RPMI7951 (cell line): ENCODE results near the gene NT5C1B. TPM values are rescaled to one million over a fixed set of nuclear protein-coding genes. Genes with fewer than 3 reads are reported as not detected.
"Not testable (repeated sequence)": the region's sequence is repeated elsewhere in the genome, so short reads cannot be mapped to it uniquely, and the experiment has no call there.

ENCODE experiments used
- DNase-seq: peaks from one replicate; pipeline ENCODE4 v3.0.0-alpha.2; 2012; ENCODE audit warnings: low read depth
- total RNA-seq: library from RNA; depleted of rRNA; stranded (reverse); fragments of >200 nt; shearing (Covaris generic); gene quantifications from 2 replicates; pipeline ENCODE4 v1.2.3, GENCODE V29; 2014; rRNA removed

NT5C1B gene
- not detected in 2 replicates for total RNA-seq

DNA sequence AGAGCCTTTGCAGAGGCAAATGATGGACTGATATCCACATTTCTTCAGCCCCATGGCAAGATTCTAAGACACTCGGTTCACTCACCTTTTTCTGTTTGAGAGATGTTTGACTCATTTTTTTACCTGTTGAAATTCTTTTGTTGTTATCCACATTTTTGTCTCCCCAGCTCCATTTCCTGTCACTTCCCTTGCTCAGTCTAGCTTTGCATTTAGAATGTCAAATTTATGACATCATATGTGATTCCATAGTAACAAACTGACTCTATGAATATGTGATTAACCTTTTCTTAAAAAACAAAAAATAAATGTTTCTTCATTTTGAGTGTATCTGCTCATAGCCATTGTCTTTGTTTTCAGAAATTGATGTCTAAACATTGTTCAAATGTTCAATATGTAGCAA lies at the start of gene NT5C1B:
Gene NT5C1B (minus strand): TSS at position 216 of the 400 bp plus-strand sequence. CDS start 101 bp downstream, at position 115.
- DNase-seq, result no peak

DNA sequence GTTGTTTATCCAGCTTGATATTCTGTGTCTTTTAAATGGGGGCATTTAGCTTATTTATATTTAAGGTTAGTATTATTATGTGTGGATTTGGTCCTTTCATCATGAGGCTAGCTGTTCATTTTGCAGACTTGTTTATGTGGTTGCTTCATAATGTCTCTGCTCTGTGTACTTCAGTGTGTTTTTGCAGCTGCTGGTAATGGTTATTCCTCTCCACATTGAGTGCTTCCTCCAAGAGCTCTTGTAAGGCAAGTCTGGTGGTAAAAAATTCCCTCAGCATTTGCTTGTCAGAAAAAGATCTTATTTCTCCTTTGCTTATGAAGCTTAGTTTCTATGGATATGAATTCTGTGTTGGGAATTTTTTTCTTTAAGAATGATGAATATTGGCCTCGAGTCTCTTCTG lies 47.8 kb upstream of the NT5C1B start:
- DNase-seq, result no peak

DNA sequence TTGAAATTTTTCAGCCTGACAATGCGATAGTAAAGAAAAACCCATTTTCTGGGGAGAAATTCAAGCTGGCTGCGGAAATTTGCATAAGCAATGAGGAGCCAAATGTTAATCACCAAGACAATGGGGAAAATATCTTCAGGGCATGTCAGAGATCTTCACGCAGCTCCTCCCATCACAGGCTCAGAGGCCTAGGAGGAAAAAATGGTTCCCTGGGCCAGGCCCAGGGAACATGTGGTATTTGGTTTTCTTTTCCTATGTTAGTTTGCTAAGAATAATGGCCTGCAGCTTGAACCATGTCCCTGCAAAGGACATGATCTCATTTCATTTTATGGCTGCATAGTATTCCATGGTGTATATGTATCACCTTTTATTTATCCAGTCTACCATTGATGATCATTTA lies 43.3 kb upstream of the NT5C1B start:
- not testable (repeated sequence) for DNase-seq

DNA sequence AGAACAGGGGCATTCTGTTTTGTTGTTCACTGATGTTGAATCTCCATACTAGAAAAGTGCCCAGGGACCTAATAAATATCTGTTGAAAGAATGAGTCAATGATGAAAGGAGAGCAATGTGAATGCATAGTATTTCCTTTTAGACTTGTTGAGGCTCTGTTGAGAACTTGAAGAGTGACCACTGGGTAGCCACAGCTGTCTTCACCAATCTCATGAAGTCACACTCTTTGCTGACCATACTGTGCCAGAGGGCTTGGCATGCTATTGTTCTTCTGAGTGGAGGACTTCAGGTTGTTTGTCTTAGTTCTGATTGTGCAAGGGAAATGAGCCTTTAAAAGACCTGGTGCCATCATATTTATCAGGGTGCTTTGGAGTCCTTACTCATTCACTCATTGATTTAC lies 41.6 kb upstream of the NT5C1B start:
- DNase-seq, result no peak

DNA sequence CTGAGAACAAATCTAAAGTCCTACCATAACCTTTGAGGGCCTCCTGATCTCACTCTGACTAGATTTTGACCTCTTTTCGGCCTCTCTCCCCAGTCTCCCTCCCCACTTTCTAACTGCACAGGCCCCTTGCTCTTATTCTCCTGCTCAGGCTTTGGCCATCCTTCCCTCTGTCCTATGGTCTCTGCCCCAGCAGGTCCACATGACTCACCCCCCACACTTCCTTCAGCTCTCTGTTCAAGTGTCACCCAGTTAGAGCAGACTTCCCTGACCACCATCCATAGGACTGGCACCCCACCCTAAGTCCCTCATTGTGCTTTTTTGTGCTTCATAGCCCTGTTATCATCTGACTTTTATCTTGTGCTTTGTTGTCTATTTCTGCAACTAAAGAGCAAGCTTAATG lies 41.2 kb upstream of the NT5C1B start:
- DNase-seq, result no peak

DNA sequence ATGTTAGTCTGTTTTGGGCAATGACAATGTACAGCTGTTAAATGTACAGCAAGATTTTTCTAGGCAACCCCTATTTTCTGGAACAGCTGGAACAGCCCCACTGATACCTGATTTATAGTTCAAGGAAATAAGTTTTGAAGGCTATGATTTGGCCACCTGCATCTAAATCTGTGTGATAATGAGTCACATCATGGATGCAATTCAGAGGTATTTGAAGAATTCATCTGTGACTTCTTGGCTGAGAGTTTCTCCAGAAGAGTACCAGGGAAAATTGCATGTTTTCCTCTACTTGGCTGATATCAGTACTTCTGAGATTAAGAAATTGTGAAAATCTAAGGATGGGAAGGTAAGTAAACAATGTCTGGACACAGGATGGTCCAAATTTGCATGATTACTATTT lies 40.7 kb upstream of the NT5C1B start:
- peak; percentile 27 for DNase-seq

DNA sequence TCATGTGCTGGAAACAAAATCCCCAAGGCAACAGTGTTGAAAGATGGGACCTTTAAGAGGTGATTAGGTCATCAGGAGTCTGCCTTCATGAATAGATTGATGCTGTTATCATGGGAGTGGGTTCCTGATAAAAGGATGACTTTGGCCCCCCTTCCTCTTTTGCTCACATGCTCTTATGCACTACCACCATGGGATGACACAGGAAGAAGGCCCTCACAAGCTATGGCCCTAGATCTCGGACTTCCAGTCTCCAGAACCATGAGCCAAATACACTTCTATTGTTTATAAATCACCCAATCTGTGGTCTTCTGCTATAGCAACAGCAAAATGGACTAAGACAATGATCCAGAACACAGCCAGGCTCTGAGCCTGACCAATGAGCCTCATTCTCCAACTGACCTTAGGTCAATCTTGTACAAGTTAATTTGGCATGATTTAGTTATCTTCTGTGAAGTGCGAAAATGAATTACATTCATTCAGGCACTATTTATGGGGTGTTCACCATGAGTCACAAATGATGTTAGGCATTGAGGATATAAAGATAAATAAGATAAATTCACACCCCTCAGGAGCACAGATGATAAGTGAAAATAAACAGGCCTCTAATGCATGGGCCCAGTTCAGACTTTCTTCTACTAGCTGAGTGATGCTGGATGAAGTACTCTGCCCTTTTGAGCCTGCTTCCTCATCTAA lies 37.7 kb upstream of the NT5C1B start:
- no peak for DNase-seq

DNA sequence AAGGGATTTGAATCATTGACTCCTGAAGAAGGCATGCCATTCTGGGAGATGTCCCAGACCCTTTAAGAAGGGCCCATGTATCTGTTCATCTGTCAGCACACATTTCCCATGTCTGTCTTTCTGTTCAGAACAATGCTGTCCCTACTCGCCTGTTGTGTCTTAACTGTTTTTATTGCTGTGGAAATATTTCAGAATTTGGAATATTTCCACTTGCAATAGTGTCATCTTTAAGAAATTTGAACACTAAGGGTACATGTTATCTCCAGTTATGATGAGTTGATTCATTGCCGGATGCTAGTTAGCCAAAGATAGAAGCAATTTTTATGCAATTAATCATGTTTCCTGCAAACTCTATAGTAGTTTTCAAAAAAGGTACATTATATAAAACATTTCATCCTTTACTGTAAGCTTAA lies 36.9 kb upstream of the NT5C1B start:
- DNase-seq, result peak; percentile 50

DNA sequence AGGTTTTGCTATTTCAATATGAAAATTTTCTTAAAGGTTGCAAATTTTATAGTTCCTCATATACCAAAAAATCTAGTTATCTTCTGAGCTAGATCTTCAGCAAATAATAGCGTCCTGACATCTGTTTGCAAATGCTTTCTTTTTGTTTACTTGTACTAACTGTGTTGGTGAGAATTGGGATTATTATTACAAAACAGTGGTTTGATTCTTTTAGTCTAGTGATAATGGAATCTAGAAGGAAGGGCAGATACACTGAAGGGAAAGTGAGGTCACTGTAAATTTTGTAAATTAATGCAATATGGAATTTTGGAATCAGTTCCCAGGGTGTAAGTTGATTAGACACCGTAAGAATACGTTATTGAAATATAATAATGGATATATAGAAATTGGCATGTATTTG lies 36.2 kb upstream of the NT5C1B start:
- no peak for DNase-seq

DNA sequence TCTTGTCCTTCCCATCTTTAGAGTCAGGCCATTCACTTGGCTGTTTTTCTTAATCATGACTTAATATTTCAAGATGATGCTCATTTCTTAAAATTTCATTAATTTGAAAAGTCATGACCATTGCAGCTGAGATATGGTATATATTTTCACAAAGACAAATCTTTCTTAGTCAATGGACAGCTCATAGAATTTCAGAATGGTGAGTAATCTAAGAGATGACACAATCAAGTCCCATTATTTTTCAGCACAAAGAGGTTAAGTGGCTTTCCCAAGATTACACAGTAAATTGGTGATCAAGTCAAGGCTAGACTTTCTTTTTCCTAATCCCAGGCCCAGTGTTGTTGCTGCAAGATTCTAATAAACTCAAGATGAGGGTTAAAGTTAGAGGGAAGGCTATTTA lies 34.4 kb upstream of the NT5C1B start:
- DNase-seq, result peak; percentile 53

DNA sequence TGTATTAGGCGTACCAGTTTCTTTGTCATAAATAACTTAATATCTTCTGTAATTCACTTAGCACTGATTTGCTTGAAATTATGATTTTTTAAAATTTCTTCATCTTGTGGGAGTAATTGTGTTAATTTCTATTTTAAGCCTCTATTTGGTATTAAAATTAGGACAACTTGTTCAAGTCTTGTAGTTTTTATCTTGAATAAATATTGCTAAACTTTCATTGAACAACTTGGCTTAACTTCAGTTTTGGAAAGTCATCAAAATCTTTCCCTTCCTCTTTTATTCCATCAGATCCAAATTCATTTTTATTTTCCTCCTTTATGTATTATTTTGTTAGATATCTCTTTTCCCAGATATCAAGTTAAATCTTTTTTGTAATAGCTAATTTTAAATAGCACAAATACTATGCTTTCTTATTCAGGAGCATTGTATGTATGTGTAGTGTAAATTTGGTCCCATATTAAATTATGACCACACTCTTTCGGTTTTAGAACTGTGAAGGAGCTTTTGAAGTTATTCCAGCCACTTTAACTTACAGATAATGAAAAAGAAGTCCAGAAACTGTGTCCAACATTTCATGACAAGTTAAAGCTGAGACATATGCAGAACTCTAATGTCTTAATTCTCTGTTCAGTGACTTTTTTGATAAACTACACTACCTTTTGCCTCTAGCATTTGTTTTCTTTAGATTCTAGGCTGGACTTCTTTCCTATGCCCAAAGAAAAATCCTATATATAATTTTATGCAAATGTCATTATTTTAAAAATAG lies 31.7 kb upstream of the NT5C1B start:
- DNase-seq, result no peak

DNA sequence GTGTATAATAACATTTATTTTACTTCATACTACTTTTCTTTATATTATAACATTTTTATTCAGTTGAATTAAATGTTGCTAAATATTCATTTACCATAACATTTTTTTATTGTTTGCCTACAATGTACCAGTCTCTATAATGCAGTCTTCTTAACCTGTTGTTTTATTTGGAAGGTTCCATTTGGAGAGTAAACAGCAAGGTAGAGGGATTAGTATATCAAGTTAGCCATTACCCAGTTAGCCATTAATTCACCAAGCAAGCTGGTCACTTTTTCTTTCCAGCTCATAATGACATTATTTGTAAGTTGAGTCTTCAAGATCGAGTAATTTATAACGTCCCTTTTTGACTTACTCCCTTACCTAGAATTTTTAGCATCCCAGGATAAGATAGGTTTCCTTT lies 29.7 kb upstream of the NT5C1B start:
- DNase-seq, result no peak

DNA sequence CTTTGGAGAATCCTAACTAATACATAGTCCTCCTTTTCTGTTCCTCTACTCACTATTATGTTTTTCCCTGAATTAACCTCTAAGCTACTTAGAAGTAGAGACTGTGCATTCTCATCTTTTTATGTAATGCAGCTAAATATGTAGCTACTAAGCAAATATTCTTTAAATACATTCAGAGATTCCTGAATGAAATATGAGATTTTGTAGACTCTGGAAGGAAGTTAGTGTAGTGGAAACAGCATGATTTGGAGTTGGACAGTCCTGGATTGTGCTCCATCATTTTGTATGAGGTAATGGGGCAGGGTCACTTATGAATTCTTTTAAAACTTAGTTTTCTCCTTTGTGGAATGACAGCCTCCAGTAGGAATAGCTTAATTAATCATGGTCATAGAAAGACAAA lies 24.7 kb upstream of the NT5C1B start:
- no peak for DNase-seq

DNA sequence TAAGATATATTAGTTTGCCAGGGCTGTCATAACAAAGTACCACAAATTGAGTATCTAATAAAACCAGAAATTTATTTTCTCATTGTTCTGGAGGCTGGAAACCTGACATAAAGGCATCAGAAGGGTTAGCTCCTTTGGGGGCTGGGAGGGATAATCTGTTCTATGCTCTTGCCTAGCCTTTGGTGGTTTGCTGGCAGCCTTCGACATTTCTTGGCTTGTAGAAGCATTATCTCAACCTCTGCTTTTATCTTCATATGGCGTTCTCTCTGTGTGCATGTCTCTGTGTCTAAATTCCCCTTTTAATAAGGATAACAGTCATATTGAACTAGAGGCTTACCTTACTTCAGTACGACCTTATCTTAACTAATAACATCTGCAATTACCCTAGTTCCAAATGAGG lies 22.8 kb upstream of the NT5C1B start:
- no peak for DNase-seq

DNA sequence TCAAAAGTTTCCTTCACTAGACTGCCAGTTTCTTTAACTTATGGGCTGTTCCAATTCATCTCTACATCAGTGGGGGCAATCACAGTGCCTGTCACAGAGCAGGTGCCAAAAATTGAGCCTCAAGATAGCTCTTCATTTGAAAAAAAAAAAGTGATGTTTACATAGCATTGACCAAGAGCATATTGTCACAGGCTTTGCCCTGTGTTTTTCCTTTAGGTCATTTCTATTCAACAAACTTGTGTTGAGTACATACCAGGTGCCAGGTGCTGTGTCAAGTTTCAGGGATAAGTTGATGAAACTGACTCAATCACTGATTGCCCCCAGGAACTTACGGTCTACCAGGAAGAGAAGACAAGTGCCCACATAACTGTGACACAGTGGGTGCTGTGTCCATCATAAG lies 22.2 kb upstream of the NT5C1B start:
- no peak for DNase-seq

DNA sequence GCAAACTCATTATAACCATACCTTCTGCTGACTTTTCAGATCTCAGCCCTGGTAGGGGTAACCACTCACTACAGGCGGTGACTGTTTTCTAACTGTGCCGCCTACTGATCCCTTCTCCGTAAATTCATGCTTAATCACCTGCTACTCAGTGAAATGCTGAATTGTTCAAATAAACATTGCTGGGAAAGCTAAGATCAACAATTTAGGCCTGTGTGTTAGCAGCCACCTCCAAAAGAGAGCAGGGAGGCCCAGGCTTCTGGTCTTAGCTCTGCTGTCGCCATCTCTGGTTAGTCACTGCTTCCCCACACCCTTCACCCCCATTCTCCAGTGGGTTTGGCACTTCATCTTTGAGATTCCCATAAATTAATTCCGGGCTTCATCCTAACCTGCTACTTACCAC lies 21.8 kb upstream of the NT5C1B start:
- no peak for DNase-seq

DNA sequence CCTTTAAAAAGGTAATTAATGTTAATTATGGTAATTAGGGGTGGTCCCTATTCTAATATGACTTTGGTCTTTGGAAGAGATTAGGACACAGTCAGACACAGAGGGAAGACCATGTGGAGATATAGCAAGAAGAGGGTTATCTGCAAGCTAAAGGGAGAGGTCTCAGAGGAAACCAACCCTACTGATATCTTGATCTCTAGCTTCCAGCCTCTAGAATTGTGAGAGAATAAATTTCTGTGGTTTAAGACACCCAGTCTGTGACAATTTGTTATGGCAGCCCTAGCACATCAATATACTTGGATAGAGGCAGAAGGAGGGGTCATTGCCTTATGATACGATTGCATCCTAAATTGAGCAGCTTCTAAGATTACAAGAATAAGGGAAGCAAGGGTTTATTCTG lies 21.3 kb upstream of the NT5C1B start:
- DNase-seq, result no peak

DNA sequence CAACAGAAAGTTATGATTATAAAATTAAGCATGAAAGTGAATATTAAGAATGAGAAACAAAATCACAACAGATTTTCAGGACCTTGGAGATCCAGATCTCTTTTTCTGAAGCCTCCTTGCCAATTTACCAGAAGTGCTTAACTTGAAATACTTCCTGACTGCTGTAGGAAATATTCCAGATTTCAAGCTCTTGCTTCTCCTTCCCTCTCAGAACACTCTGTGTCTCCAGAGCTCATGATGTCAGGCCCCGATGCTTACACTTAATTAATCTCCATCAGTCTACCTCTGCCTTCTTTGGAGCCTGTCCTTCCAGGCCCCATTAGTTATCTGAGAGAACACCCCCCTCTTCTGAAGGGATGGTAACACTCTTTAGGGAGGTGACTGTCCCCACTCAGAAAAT lies 20.7 kb upstream of the NT5C1B start:
- DNase-seq, result no peak

DNA sequence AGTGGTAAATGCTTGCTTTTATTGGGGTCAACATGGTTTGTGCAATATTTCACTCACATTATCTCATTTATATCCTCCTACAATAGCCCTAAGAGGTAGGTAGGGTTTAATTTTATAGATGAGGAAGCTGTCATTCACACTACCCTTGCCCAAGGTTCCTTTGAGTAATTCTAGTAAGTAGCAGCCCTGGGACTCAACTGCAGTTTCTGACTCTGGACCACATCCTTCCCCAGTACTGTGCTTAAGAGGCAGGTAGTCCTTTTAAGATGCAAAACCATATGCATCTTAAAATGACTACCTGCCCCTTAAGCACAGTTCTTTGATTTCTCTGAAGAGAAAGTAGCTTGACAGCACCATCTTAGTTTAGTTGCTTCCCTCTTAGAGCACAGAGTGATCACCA lies 15.7 kb upstream of the NT5C1B start:
- DNase-seq, result no peak

DNA sequence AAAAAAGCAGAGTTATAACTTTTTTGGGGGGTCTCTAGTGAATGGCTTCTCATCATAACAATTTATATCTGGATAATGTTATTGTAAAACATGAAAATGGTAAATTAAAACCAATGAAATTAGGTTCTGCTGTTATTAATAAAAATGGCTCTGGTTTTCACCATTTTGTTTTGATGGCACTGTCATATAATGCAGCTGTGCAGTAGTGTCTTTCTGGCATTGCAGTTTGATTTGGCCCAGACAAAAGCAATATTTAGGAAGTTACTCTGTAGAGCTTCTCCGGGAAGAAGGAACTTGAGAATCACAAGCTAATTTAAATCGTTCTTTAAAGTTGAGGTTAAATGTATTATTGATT lies 15.1 kb upstream of the NT5C1B start:
- DNase-seq, result no peak

DNA sequence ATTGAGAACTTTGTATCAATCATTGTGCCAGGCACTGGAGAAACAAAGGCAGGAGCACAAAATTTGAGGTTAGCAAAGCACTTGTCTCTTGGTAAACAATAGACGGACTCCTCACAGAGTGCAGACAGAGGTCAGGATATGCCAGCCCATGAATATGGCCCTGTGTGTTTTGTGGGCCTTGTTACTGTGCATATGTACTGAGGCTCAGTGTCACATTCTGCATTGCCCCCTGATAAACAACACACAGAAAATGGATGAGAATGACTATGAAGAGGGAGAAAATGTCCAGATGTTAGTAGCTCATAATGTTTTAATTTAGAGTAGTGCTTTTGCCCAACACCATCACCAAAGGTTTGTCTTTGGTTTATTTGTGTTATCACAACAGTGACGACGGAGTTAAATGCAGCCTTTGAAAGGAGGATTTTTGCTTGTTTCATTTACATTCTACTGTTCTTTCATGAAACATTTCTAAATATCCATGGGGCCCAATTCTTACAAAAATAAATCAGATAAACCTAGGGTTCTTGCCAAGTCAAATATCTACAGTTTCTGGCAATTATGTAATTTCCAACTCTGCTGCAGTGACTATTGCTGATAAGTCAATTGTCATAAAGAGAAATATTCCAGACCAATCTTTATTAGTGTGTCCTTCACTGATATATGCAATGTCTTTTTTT lies 14.6 kb upstream of the NT5C1B start:
- no peak for DNase-seq

DNA sequence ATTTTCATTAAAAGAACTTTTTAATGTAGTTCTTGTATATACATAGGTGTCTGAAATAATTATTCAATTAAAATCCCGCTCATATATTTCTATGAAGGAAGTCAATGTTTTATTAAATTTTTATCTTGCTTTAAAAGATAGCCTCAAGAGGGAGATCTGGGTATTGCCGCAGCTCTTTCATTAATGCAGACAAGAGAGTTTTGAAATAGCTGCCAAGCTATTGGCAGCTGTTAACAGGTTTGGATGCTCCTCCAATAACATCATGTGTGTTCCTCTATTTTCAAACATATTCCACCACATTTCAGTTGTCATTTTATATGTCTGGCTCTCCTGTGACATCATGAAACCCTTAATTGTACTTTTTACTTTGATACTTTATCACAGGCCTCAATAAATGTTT lies 12.9 kb upstream of the NT5C1B start:
- no peak for DNase-seq

DNA sequence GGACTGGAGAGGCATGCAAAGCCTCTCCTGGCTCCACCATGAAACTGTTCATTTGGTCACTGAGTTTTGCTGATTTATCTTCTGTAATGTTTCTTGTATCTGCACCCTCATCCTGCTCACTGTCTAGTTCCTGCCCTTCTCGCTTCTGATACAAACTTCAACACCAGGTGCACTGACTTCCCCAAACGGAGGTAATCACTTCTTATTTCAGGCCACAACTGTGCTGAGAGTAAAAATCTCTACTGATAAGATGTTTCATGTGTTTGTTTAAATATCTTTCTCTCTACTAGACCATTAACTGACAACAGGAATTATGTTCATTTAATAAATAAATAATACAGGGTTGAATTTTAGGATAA lies 10.9 kb upstream of the NT5C1B start:
- no peak for DNase-seq
